Limb (tissue), 2 donors: ENCODE data around the gene CTTNBP2NL.
"Not testable (repeated sequence)": the region's sequence is repeated elsewhere in the genome, so short reads cannot be mapped to it uniquely, and the experiment has no call there.

Experiments
- DNase-seq, 2 donors: peaks; one replicate each; pipeline ENCODE4 v3.0.0-alpha.2; 2016; ENCODE audit errors: extremely low spot score in 2 of 2

The CTTNBP2NL gene

DNA sequence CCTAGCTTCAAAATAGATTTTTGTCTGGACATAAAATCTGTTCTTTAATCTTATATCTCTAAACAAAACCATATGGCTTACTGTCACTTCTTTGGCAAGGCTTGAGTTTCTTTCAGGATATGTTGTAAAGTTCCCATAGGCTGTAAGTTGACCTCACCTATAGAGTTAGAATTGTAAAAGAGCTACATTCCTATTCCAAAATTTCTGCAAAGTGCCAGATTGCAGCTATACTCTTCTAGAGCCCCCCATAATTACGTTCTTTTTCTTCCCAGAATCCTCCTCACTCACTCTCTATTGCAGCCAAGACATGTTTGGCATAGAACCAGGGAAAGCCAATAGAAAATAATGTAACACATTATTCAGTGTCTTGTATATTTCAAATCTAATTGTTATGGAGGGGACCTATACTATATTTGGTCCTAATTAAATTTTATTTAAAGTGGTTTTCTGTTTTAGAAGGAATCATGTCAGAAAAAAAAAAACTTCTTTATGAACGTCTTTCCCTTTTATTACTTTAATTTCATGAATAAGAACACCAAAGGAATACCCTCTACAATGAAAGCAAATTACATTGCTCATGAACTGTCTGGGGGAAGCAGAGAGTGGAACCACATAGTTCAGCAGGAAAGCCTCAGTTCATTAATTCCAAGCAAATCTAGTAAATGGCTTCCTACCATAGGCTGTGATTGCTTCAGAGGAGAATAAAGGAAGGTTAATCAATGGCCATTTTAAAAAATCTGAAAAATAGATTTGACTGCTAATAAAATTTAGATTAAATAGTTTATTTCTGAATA is 22.3 kb downstream of the CTTNBP2NL start:
- DNase-seq: peak in 1 of 2 donors; percentile 29

DNA sequence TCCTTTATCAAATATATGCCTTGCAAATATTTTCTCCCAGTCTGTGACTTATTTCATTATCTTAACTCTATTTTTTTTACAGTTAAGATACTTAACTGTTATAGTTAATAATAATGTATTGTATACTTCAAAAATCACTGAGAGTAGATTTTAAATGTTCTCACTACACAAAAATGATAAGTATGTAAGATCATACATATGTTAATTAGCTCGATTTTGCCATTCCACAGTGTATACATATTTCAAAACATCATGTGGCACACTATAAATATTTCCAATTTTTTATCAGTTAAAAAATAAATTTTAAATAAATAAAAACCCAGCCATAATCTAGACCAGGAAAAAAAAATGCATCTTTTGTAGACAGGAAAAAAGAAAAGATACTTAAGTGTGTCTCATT is 27.2 kb downstream of the CTTNBP2NL start:
- DNase-seq: no peak

DNA sequence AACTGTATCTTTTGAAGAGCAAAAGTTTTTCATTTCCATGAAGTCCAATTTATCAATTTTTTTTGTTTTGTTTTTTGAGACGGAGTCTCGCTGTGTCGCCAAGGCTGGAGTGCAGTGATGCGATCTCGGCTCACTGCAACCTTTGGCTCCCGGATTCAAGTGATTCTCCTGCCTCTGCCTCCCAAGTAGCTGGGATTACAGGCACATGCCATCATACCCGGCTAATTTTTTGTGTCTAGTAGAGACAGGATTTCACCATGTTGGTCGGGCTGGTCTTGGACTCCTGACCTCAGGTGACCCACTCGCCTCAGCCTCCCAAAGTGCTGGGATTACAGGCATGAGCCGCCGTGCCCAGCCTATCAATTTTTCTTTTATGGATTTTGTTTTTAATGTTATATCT is 27.7 kb downstream of the CTTNBP2NL start:
- not testable (repeated sequence) for DNase-seq

- no peak for DNase-seq
Measured at GRCh38 chr1:112429749-112430148, 33.7 kb downstream of the CTTNBP2NL start.

- no peak for DNase-seq
Measured at GRCh38 chr1:112431038-112431437, 35.0 kb downstream of the CTTNBP2NL start.

GRCh38 chr1:112435448-112435847 is 39.4 kb downstream of the CTTNBP2NL start:
- no peak for DNase-seq

GRCh38 chr1:112436384-112437156 is 40.6 kb downstream of the CTTNBP2NL start:
- DNase-seq: no peak

GRCh38 chr1:112438156-112438555 is 42.1 kb downstream of the CTTNBP2NL start:
- DNase-seq: not testable (repeated sequence)

GRCh38 chr1:112439592-112439991 is 43.6 kb downstream of the CTTNBP2NL start:
- DNase-seq: no peak

DNA sequence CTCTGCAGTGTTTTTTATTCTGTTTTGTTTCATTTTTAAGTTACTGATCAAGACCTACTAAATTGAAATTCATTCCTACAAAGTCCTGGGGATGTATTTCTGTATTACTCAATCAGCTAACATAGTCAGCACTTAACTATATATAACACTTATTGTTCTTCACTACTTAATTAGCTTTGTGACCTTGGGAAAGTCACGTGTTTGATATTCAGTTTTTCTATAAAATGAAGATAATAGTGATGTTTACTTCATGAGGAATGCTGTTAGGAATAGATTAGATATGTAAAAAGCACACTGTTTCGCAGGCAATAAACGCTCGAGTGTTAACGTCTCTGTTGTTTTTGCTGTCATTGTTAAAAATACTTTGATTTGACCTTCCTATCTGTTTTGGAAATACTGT is 44.6 kb downstream of the CTTNBP2NL start:
- DNase-seq: no peak

- DNase-seq: no peak
Measured at GRCh38 chr1:112444269-112444668, 48.3 kb downstream of the CTTNBP2NL start.

- no peak for DNase-seq
Measured at GRCh38 chr1:112445596-112445995, 49.6 kb downstream of the CTTNBP2NL start.

- no peak for DNase-seq
Measured at GRCh38 chr1:112446411-112446810, 50.4 kb downstream of the CTTNBP2NL start.

DNA sequence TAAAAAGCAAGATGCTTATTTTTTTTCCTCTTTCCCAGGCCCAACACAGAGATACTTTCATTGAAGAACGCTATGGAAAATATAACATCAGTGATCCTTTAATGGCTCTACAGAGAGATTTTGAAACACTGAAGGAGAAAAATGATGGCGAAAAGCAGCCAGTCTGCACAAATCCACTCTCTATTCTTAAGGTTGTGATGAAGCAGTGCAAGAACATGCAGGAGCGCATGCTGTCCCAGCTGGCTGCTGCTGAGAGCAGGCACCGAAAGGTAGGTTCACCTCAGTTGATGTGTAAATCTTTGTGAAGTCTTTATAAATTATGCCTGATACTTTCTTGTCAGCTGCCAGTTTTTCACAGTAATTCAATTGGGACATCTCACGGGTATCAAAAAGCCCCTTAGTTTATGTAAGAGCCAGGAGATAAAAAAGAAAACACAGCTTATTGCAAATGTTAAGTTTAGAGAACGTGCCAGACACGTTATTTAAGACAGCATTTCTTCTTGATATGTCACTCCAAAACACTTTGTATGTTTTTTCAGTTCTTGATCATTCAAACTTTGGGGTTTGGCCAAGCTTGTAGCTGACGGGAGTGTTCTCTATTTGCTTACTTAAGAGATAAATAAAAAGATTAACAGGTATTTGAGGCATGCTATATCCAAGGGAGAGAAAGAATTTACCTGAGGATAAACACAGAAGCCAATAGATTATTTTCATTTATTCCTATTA is 53.1 kb downstream of the CTTNBP2NL start:
- DNase-seq: no peak

DNA sequence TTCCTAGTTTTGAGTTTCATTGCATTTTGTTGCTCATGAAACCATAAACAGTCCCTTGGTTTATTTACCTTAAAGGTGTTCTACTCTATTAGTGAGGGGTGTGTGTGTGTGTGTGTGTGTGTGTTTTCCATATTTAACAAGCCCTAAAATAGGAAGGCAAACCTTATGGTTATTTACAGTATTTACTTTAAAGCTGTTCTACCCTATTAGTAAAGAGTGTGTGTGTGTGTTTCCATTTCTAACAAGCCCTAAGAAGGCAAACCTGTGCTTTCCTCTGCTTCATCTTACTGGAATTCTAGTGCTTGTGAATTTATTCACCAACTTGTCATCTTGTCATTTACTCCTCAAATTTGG is 53.6 kb downstream of the CTTNBP2NL start:
- DNase-seq: no peak

DNA sequence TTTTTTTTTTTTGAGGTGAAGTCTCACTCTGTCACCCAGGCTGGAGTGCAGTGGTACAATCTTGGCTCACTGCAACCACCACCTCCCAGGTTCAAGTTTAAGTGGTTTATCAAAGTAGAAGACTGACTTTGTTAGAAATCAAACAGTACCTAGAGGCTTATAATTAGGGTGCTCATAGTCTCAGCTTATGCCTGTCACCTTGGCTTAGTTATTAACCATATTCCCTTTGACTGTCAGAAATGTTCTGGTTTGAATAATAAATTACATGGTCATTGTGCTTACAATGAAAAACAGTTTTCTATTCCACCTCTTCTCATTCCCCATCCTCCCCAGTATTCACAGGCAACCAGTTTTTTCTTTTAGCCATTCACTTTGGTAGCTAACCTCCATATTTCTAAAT is 54.8 kb downstream of the CTTNBP2NL start:
- DNase-seq: no peak

GRCh38 chr1:112451301-112451700 is 55.3 kb downstream of the CTTNBP2NL start:
- not testable (repeated sequence) for DNase-seq

- DNase-seq: no peak
Measured at GRCh38 chr1:112453876-112454275, 57.9 kb downstream of the CTTNBP2NL start.

- no peak for DNase-seq
Measured at GRCh38 chr1:112454316-112454715, 58.3 kb downstream of the CTTNBP2NL start.

DNA sequence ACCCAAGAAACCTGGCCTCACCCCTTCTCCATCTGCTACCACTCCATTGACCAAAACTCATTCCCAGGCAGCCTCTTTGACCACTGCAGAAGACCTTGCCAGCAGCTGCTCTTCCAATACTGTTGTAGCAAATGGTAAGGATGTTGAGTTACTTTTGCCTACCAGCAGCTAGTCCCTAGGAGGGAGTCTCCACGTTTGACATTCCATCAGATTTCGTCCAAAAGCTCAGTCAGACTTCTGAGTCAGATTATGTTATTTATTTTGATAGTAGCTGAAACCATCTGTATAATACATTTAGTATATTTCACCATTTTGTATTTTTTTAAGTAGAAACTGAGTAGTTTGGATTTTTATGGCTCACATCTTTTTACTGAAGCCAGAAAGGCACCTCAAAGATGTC is 61.2 kb downstream of the CTTNBP2NL start:
- DNase-seq: no peak

DNA sequence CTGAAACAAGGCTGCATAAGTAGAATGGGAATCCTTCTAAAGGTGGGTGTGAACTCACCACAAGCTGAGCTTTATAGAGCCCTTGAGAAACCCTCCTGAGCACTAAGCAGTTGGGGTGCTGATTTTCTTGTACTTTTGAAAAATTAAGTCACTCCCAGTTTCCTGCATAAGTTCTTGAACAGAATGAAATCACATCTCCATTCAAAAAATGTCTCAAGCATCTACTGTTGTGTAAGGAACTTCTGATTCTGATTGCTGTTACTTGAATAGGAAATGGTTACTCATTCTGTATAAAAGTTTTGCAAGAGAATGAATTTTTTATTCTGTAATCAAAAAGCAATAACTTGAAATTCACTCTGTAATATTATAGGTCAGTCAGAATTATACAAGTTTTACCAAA is 61.9 kb downstream of the CTTNBP2NL start:
- no peak for DNase-seq

DNA sequence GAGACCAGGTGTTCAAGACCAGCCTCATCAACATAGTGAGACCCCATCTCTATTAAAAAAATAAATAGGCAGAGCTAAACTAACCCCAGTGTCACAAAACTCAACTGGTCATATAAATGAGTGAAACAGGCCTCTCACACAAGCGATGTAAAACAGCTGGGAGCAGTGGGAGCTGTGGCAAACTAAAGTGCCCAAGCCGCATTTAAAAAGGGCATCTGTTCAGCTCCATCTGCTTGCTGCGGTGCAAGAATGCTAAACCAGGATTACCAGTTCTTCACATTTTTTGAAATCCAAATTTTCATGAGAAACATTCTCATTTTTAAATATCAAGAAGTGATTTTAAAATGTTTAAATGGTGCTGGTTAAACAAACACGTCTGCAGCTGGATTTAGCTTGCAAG is 62.7 kb downstream of the CTTNBP2NL start:
- no peak for DNase-seq
